HepG2 (cell line): ENCODE measurements around the gene SPATA13. TPM values are rescaled to one million over a fixed set of nuclear protein-coding genes. Genes with fewer than 3 reads are reported as not detected.

Experiments
- BHLHE40 ChIP-seq: IDR thresholded peaks from 2 replicates; pipeline ENCODE4 v1.6.1; 2011; ENCODE audit warnings: low read length, improper control_type of control experiment
- ERF ChIP-seq: IDR thresholded peaks from 2 replicates; pipeline ENCODE4 v1.6.1; 2018; ENCODE audit warnings: missing biosample characterization, missing genetic modification reagents
- GABPB1 ChIP-seq: IDR thresholded peaks from 2 replicates; pipeline ENCODE4 v1.6.1; 2016; ENCODE audit warnings: mild to moderate bottlenecking, missing genetic modification reagents, moderate library complexity, missing compliant biosample characterization
- IKZF5 ChIP-seq: IDR thresholded peaks from 2 replicates; pipeline ENCODE4 v1.6.1; 2018; ENCODE audit warnings: missing genetic modification reagents, mild to moderate bottlenecking, missing compliant biosample characterization
- IRF2 ChIP-seq: IDR thresholded peaks from 2 replicates; pipeline ENCODE4 v1.6.1; 2018; ENCODE audit warnings: missing genetic modification reagents, missing compliant biosample characterization
- KDM6A ChIP-seq: IDR thresholded peaks from 2 replicates; pipeline ENCODE4 v1.6.1; 2016; ENCODE audit warnings: low read depth
- KLF11 ChIP-seq: IDR thresholded peaks from 2 replicates; pipeline ENCODE4 v1.6.1; 2016; ENCODE audit warnings: missing compliant biosample characterization
- MED1 ChIP-seq: sonication (generic); formaldehyde crosslinking; IDR thresholded peaks from 2 replicates; pipeline ENCODE4 v1.4.0; 2020; ENCODE audit warnings: missing genetic modification reagents
- MXI1 ChIP-seq: IDR thresholded peaks from 3 replicates; pipeline ENCODE4 v1.6.1; 2012; ENCODE audit warnings: low read depth, low read length, inconsistent platforms, borderline replicate concordance
- MYC ChIP-seq: sonication (generic); formaldehyde crosslinking; IDR thresholded peaks from 2 replicates; pipeline ENCODE4 v1.9.0; 2021; ENCODE audit warnings: missing genetic modification reagents, borderline replicate concordance
- NCOR1 ChIP-seq: fragments of 200-600 bp; sonication (generic); IDR thresholded peaks from 2 replicates; pipeline ENCODE4 v1.7.0; 2017; ENCODE audit warnings: antibody characterized with exemption, low read length, borderline replicate concordance
- NFYB ChIP-seq: sonication (generic); formaldehyde crosslinking; IDR thresholded peaks from 2 replicates; pipeline ENCODE4 v1.4.0; 2020; ENCODE audit warnings: missing genetic modification reagents
- POGZ ChIP-seq: sonication (generic); formaldehyde crosslinking; IDR thresholded peaks from 2 replicates; pipeline ENCODE4 v1.4.0; 2020; ENCODE audit warnings: mild to moderate bottlenecking, missing genetic modification reagents
- PRDM4 ChIP-seq: sonication (generic); formaldehyde crosslinking; IDR thresholded peaks from 2 replicates; pipeline ENCODE4 v1.9.0; 2021; ENCODE audit warnings: missing genetic modification reagents, borderline replicate concordance
- RFXANK ChIP-seq: IDR thresholded peaks from 2 replicates; pipeline ENCODE4 v1.6.1; 2016
- SIX1 ChIP-seq: sonication (generic); formaldehyde crosslinking; IDR thresholded peaks from 2 replicates; pipeline ENCODE4 v1.4.0; 2020; ENCODE audit warnings: missing genetic modification reagents, borderline replicate concordance
- THAP11 ChIP-seq: IDR thresholded peaks from 2 replicates; pipeline ENCODE4 v1.6.1; 2016; ENCODE audit warnings: missing biosample characterization, missing genetic modification reagents
- YEATS2 ChIP-seq: sonication (generic); formaldehyde crosslinking; IDR thresholded peaks from 2 replicates; pipeline ENCODE4 v1.4.0; 2020; ENCODE audit warnings: missing genetic modification reagents, borderline replicate concordance
- ZFP91 ChIP-seq: sonication (generic); formaldehyde crosslinking; IDR thresholded peaks from 2 replicates; pipeline ENCODE4 v1.9.0; 2022; ENCODE audit warnings: missing genetic modification reagents, mild to moderate bottlenecking, borderline replicate concordance
- ZMYM2 ChIP-seq: sonication (generic); formaldehyde crosslinking; IDR thresholded peaks from 2 replicates; pipeline ENCODE4 v1.8.0; 2022; ENCODE audit warnings: mild to moderate bottlenecking, missing genetic modification reagents
- ZNF503 ChIP-seq: sonication (generic); formaldehyde crosslinking; IDR thresholded peaks from 2 replicates; pipeline ENCODE4 v1.4.0; 2020; ENCODE audit warnings: missing genetic modification reagents
- ZNF576 ChIP-seq: sonication (generic); formaldehyde crosslinking; IDR thresholded peaks from 2 replicates; pipeline ENCODE4 v1.4.0; 2020; ENCODE audit warnings: mild to moderate bottlenecking, missing genetic modification reagents
- ZNF713 ChIP-seq: sonication (generic); formaldehyde crosslinking; IDR thresholded peaks from 2 replicates; pipeline ENCODE4 v1.4.0; 2020; ENCODE audit warnings: mild to moderate bottlenecking, missing genetic modification reagents
- polyA plus RNA-seq, 8 experiments: library from polyadenylated mRNA; depleted of rRNA in 3 of 8; stranded (reverse) in 7 of 8; unstranded in 1 of 8; fragments of >200 nt; fragmentation: Illumina TruSeq in 4 of 8; extraction: Trizol in 4 of 8; gene quantifications; 2 replicates each; pipeline versions ENCODE4 v1.2.1 to v1.2.3, GENCODE V29; 2011 to 2016; ENCODE audit warnings: low read depth in 4 of 8, missing spikeins in 1 of 8, mixed read lengths in 1 of 8; ENCODE audit not compliant: insufficient read depth in 1 of 8
- total RNA-seq, 5 experiments: library from RNA; depleted of rRNA; stranded (reverse); fragments of >200 nt; fragmentation: Illumina TruSeq; extraction: Trizol; gene quantifications; 2 replicates each; pipeline ENCODE4 v1.2.3, GENCODE V29; 2016; ENCODE audit warnings: low read depth in 1 of 5

The SPATA13 gene
- total and polyA plus RNA-seq, 2 of the 13 experiments (the other 11 are each of a cell fraction or from before 2014, with no cell fraction given), result 11.3 to 14.2 TPM

GRCh38 chr13:24181991-24182702, 21.6 kb downstream of the SPATA13 start (continued):
- TF ChIP-seq KDM6A, result no peak
- no peak for TF ChIP-seq NCOR1
- no peak for TF ChIP-seq MYC (CRISPR knock-in tag)
- TF ChIP-seq YEATS2 (CRISPR knock-in tag), result no peak; the same call in 1 of the 2 replicates
- TF ChIP-seq POGZ (CRISPR knock-in tag), result peak; percentile 79
- TF ChIP-seq SIX1 (CRISPR knock-in tag), result no peak; the same call in 1 of the 2 replicates
- TF ChIP-seq NFYB (CRISPR knock-in tag), result no peak
- TF ChIP-seq MED1 (CRISPR knock-in tag), result no peak
- TF ChIP-seq BHLHE40, result no peak
- TF ChIP-seq ZNF713 (CRISPR knock-in tag), result no peak
- TF ChIP-seq MXI1, result no peak
- TF ChIP-seq ZFP91, result peak; percentile 88
- no peak for TF ChIP-seq RFXANK (CRISPR knock-in tag)
- no peak for TF ChIP-seq KLF11
- peak; percentile 20; the same call in 1 of the 2 replicates for TF ChIP-seq IKZF5 (CRISPR knock-in tag)
- no peak for TF ChIP-seq THAP11 (CRISPR knock-in tag)
- no peak for TF ChIP-seq ZNF503
- peak; percentile 89 for TF ChIP-seq ZMYM2 (CRISPR knock-in tag)
- no peak for TF ChIP-seq ZNF576 (CRISPR knock-in tag)
- peak; percentile 56 for TF ChIP-seq GABPB1 (CRISPR knock-in tag)
- TF ChIP-seq PRDM4 (CRISPR knock-in tag), result no peak
- TF ChIP-seq ERF, result 0 out of 2 replicates have a peak, but pooled peaks have one; percentile 19
- no peak for TF ChIP-seq IRF2 (CRISPR knock-in tag)
